ENCODE results near the gene CCND2.

DNA sequence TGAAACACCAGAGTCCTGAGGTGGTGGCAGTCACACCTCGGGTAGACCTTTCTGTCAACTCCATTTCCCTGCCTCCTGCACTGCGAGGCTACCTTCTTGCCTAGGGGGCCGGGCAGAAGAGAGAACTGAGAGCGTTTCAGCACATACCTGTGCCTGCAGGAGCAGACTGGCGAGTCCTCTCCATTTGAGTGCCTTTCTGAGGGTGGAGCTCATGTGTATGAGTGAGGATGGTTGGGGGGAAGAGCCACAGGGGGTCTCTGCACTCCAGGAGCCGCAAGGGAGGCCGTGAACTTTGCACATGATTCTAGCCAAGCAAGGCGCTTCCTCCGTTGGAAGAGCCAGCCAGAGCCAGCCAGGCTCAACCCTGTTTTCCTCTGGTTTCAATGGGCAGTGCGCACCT, 31.0 kb upstream of the CCND2 start:
- TF ChIP-seq TAF1 (conservative IDR thresholded peaks at IDR 0.05) (no peak), RXRA (IDR thresholded peaks at IDR 0.05) (no peak)
- TF ChIP-seq, protein P1, sequence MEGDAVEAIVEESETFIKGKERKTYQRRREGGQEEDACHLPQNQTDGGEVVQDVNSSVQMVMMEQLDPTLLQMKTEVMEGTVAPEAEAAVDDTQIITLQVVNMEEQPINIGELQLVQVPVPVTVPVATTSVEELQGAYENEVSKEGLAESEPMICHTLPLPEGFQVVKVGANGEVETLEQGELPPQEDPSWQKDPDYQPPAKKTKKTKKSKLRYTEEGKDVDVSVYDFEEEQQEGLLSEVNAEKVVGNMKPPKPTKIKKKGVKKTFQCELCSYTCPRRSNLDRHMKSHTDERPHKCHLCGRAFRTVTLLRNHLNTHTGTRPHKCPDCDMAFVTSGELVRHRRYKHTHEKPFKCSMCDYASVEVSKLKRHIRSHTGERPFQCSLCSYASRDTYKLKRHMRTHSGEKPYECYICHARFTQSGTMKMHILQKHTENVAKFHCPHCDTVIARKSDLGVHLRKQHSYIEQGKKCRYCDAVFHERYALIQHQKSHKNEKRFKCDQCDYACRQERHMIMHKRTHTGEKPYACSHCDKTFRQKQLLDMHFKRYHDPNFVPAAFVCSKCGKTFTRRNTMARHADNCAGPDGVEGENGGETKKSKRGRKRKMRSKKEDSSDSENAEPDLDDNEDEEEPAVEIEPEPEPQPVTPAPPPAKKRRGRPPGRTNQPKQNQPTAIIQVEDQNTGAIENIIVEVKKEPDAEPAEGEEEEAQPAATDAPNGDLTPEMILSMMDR (IDR thresholded peaks at IDR 0.05; ENCODE audit: low read depth, low read length, missing input control) = no peak
